K562 (cell line): ENCODE results near the gene SPDYE3. TPM values are rescaled to one million over a fixed set of nuclear protein-coding genes. Genes with fewer than 3 reads are reported as not detected.
A peak's percentile ranks its signal among the peaks of the same experiment; 100 is the strongest.

Experiments used
- ARID3A ChIP-seq: IDR thresholded peaks from 2 replicates; pipeline ENCODE4 v1.6.1; 2012; ENCODE audit warnings: low read depth, low read length, improper control_type of control experiment, borderline replicate concordance
- BCLAF1 ChIP-seq, 2 experiments: fragments of 450-650 bp in 1 of 2; IDR thresholded peaks; 2 replicates each; pipeline ENCODE4 v1.6.1; 2011 to 2017; ENCODE audit warnings: low read depth in 2 of 2, antibody characterized with exemption in 1 of 2, borderline replicate concordance in 1 of 2, low read length in 1 of 2, mild to moderate bottlenecking in 1 of 2, mixed read lengths in 1 of 2; ENCODE audit not compliant: control insufficient read depth in 1 of 2
- BRD9 ChIP-seq: fragments of 450-650 bp; IDR thresholded peaks from 2 replicates; pipeline ENCODE4 v1.6.1; 2018; ENCODE audit warnings: low read depth; ENCODE audit not compliant: partially characterized antibody
- CBX3 ChIP-seq, 2 experiments: IDR thresholded peaks; 1 replicate in 1 of 2; 2 replicates in 1 of 2; pipeline ENCODE4 v1.6.1; 2012; ENCODE audit warnings: inconsistent platforms in 2 of 2, low read length in 2 of 2, borderline replicate concordance in 1 of 2, control low read depth in 1 of 2
- CREB1 ChIP-seq, 2 experiments: sonication (generic) in 1 of 2; formaldehyde crosslinking in 1 of 2; IDR thresholded peaks; 2 replicates each; pipeline versions ENCODE4 v1.6.1 to v1.8.0; 2012 to 2022; ENCODE audit warnings: inconsistent platforms in 1 of 2, mild to moderate bottlenecking in 1 of 2, missing genetic modification reagents in 1 of 2, moderate library complexity in 1 of 2
- GTF2A2 ChIP-seq: IDR thresholded peaks from 2 replicates; pipeline ENCODE4 v1.6.1; 2016; ENCODE audit warnings: mild to moderate bottlenecking, missing genetic modification characterization, missing compliant biosample characterization
- KAT7 ChIP-seq: sonication (generic); formaldehyde crosslinking; IDR thresholded peaks from 2 replicates; pipeline ENCODE4 v1.8.0; 2022; ENCODE audit warnings: missing genetic modification reagents, mild to moderate bottlenecking, borderline replicate concordance
- ZNF224 ChIP-seq: sonication (generic); formaldehyde crosslinking; IDR thresholded peaks from 2 replicates; pipeline ENCODE4 v1.8.0; 2022; ENCODE audit warnings: mild to moderate bottlenecking, missing genetic modification reagents
- ZNF318 ChIP-seq, 2 experiments: fragments of 450-650 bp; IDR thresholded peaks; 2 replicates each; pipeline ENCODE4 v1.6.1; 2016; ENCODE audit warnings: mild to moderate bottlenecking in 2 of 2, borderline replicate concordance in 1 of 2, low read depth in 1 of 2, moderate library complexity in 1 of 2
- polyA plus RNA-seq, 8 experiments: library from polyadenylated mRNA; depleted of rRNA in 4 of 8; stranded (reverse) in 5 of 8; unstranded in 3 of 8; fragments of >200 nt; fragmentation: Nextera tagmentation in 2 of 8; fragmentation: Illumina TruSeq in 1 of 8; extraction: Ambion mirVana in 2 of 8; extraction: Trizol in 1 of 8; gene quantifications; 2 replicates each; pipeline versions ENCODE4 v1.2.1 to v1.2.3, GENCODE V29; 2011 to 2014; ENCODE audit warnings: inconsistent platforms in 1 of 8, missing spikeins in 1 of 8
- total RNA-seq, 7 experiments: library from RNA; depleted of rRNA in 6 of 7; stranded (reverse); fragments of >200 nt in 6 of 7; fragmentation: Illumina TruSeq in 2 of 7; extraction: Trizol in 2 of 7; gene quantifications; 2 replicates each; pipeline versions ENCODE4 v1.2.1 to v1.2.3, GENCODE V29; 2011 to 2021; ENCODE audit warnings: low replicate concordance in 1 of 7

The SPDYE3 gene
- total and polyA plus RNA-seq, 9 of the 15 experiments (the other 6 are each of a cell fraction or from before 2014, with no cell fraction given) = 0.04 to 3.3 (median 1.2) TPM; not detected in 6

GRCh38 chr7:100366411-100367250, 59.1 kb downstream of the SPDYE3 start (continued):
- TF ChIP-seq BCLAF1 (IDR thresholded peaks at IDR 0.05; ENCODE audit: borderline replicate concordance in 1 of 2, control insufficient read depth in 1 of 2, low read depth in 2 of 2, low read length in 1 of 2) = no peak
- TF ChIP-seq BRD9 = no peak
- no peak for TF ChIP-seq CBX3 (IDR thresholded peaks at IDR 0.05; ENCODE audit: borderline replicate concordance in 1 of 2, low read length in 2 of 2)
- TF ChIP-seq ZNF318 (IDR thresholded peaks at IDR 0.05; ENCODE audit: borderline replicate concordance in 1 of 2, low read depth in 1 of 2) = no peak
- TF ChIP-seq CREB1 (IDR thresholded peaks at IDR 0.05) = 0 out of 2 replicates have a peak, but pooled peaks have one; percentile 5
- TF ChIP-seq CREB1 (CRISPR knock-in tag; IDR thresholded peaks at IDR 0.05) = no peak
- TF ChIP-seq KAT7 (CRISPR knock-in tag) = no peak
- no peak for TF ChIP-seq GTF2A2 (tag)
- TF ChIP-seq ZNF224 (CRISPR knock-in tag) = no peak
- TF ChIP-seq ARID3A = no peak
